NCI-H510A (cell line): Measurements from ENCODE around the gene FCGR2B.
"Not testable (repeated sequence)": the region's sequence is repeated elsewhere in the genome, so short reads cannot be mapped to it uniquely, and the experiment has no call there.

ENCODE experiments used
- DNase-seq: peaks from one replicate; lab custom pipeline; 2025; lab: John Stamatoyannopoulos, UW

Gene FCGR2B

DNA sequence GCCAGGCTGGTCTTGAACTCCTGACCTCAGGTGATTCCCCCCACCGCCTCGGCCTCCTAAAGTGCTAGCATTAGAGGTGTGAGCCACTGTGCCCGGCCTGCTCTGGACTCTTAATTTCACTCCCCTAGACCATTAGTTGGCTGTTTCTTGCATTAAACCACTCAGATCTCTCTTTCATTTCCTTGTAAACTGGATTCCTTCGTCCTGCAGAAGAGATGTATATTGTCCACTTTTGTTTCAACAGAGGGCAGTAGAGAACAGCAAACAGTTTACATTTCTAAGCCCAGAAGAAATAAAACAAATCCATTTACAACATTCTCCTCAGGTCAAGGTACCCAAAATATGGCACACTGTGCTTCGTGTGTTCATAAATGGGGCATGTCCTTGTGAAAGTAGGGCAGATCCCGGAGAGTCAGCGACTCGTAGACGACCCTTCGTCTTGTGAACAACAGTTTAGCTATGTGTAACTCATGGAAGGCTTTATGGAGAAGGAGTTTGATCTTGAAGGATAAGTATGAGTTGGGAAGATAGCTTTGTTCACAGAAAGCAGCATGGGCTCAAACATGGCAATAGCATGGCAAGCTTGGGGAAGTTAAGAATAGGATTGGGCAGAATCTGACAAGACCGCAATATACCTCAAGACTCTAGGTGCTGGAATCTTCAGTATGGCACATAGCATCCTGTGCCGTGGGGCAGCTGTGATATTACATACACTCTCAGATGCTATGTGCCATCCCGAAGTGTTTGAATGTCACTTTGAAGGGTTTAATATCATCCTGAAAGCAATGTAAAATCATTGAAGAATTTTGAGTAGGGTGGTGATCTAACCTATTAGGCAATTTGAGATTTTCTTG is 15.2 kb upstream of the FCGR2B start:
- DNase-seq: not testable (repeated sequence)

- not testable (repeated sequence) for DNase-seq
These were observed 9.4 kb upstream of the FCGR2B start for GRCh38 chr1:161653541-161653940.

DNA sequence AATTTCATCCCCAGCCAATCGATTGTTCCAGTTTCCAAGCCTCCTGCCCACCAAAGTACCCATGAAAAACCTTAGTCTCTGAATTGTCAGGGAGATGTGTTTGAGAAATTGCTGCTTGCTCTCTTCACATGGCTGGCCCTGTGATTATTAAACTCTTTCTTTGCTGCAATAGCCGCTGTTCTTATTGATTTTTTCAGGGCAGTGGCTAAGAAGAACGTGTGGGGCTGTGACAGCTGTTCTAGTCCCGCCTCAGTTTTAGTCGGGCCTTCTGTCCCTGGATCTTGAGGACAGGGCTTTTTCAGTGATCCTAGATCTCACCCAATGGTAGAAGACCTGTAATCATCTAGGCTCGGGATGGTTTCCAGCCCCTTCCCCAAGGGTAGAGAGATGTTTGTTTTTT is 9.0 kb upstream of the FCGR2B start:
- not testable (repeated sequence) for DNase-seq

DNA sequence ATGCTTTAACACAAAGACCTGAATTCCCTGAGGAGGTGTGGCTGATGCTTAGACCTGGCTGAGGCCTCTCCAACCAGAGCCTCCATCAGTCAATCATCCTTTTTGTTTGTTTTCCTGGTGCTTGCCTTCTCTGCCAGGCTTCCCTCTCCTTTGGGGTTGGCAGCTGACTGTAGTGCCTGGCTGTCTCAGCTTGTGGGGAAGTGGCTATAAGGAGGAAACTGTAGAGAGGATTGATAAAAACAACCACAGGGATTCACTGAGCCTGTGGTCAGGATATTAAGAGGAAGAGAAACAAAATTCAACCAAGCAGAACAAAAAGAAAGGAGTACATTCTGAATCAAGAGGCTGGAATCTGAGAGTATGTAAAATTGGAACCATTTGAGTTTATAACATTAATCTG is 4.4 kb upstream of the FCGR2B start:
- DNase-seq: not testable (repeated sequence)

- DNase-seq: not testable (repeated sequence)
These were observed 1.2 kb upstream of the FCGR2B start for GRCh38 chr1:161661660-161662311.

- DNase-seq: not testable (repeated sequence)
These were observed 626 bp downstream of the FCGR2B start for GRCh38 chr1:161663569-161663968.

DNA sequence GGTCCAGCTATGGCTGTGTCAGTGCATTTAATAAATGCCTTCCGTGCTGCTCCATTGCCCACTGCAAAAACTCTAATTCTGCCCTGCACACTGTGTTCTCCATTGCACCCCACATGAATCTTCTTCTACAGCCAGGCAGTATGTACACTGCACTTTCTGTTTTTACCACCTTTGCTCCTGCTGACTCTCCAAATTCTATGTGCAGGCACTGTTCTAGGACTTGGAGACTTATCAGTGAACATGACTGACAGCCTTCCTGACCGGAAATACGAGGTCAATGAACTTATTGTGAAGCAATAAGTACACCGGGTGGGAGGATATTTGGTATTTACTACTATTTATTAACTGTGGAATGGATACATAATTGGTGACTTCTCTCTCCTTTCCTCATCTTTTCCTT is 1.7 kb downstream of the FCGR2B start:
- not testable (repeated sequence) for DNase-seq

GRCh38 chr1:161671045-161672020 is 8.4 kb downstream of the FCGR2B start:
- DNase-seq: not testable (repeated sequence)

DNA sequence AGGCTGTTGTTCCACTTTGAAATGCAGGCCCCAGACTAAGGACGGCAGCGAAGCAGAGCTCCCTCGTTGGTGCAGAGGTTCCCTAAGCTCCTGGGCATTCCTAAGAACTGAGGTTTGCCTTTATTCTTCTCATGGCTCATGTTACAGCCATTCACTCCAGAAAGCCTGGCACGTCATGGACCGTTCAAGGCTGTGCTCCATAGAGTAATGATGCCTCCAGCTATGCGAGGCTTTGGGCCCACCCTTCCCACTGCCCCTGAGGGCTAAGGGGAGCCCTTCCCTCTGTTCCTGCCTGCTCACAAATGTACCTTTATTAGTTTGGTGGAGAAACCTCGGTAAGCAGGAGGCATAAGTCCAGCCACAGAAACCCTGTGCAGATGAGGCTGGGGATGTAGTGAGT is 10.5 kb downstream of the FCGR2B start:
- not testable (repeated sequence) for DNase-seq

DNA sequence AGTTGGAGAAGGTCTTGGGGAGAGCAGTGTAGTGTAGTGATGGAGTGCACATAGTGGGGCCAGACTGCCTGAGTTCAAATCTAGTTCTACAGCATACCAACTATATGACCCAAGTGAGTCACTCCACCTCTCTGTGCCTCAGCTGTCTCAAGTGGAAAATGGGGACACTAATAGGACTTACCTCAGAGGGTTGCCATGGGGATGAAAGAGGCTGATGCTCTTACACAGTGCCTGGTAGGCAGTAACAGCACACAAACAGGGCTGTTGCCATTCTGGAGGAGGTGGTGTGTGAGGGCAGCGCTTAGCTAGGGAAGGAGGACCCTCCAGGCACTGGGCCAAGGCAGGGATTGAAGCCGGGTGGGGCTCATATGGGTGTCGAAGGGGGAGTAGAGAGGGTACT is 11.5 kb downstream of the FCGR2B start:
- DNase-seq: not testable (repeated sequence)

- DNase-seq: not testable (repeated sequence)
These were observed 12.0 kb downstream of the FCGR2B start for GRCh38 chr1:161674908-161675307.

- DNase-seq: no peak
These were observed 13.5 kb downstream of the FCGR2B start for GRCh38 chr1:161676441-161676840.

GRCh38 chr1:161676958-161677689 is 14.2 kb downstream of the FCGR2B start:
- DNase-seq: no peak

- no peak for DNase-seq
These were observed 15.6 kb downstream of the FCGR2B start for GRCh38 chr1:161678500-161678899.

DNA sequence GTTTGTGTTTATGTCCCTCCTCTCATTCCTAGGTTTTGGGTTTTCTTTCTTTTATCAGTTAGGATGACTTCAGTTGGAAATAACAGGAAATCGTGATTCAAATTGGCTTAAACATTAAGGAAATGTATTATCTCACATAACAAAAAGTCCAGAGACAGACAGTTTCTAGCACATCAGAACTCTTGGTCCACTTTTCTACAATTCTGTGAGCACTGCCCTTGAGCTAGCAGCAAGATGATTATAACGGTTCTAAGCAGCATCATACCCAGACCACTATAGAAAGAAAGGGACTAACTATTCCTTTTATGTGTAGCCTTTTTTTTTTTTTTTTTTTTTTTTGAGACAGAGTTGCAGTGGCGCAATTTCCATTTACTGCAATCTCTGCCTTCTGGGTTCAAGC is 18.9 kb downstream of the FCGR2B start:
- DNase-seq: no peak

DNA sequence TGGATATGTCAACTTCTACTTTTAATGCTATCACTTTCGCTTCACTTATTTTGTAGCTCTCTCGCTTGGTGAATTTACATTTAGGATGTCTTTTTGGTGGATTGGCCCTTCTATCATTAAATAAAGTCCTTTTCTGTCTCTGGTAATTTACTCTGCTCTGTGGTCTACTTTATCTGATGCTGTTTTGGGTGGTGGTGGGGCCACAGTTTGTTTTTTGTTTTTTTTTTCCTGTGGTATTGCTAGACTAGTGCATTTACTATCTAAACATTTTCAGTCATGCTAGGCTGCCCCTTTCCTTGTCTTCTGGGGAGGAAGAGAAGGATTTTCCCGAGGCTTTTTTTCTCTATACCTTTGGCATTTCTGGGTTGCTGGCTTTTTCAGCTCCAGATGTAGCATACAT is 26.0 kb downstream of the FCGR2B start:
- DNase-seq: no peak

DNA sequence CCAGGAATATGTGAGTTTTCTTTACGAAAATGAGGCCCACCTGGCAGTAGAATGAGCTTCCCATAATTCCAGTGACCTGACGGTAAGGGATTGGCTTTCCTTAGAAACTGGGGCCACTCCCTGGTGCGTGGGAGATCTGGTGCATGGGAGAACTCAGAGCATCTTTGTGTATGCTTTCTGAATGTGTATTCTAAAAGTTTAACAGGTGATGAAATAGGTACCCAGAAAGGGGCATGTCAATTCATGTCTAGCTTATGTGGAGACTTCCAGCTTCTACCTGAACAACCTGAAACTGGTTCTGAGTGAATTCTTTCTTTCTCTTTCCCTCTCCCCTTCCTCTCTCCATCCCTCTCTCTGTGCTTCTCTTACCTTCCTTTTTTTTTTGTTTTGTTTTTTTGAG is 28.9 kb downstream of the FCGR2B start:
- no peak for DNase-seq

DNA sequence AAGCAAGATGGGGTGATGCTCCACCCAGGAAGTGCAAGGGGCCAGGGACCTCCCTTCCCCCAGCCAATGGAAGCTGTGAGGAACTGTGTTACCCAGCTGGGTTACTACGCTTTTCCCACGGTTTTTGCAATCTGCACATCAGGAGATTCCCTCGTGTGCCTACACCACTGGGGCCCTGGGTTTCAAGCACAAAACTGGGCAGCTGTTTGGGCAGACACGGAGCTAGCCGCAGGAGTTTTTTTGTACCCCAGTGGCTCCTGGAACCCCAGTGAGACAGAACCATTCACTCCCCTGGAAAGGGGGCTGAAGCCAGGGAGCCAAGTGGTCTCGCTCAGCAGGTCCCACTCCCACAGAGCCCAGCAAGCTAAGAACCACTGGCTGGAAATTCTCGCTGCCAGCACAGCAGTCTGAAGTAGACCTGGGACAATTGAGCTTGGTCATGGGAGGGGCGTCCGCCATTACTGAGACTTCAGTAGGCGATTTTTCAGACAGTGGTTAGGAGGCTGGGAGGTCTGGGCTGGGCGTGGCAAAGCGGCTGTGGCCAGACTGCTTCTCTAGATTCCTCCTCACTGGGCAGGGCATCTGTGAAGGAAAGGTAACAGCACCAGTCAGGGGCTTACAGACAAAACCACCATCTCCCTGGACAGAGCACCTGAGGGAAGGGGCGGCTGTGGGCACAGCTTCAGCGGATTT is 30.2 kb downstream of the FCGR2B start:
- not testable (repeated sequence) for DNase-seq

- DNase-seq: not testable (repeated sequence)
These were observed 35.4 kb downstream of the FCGR2B start for GRCh38 chr1:161698302-161698701.

DNA sequence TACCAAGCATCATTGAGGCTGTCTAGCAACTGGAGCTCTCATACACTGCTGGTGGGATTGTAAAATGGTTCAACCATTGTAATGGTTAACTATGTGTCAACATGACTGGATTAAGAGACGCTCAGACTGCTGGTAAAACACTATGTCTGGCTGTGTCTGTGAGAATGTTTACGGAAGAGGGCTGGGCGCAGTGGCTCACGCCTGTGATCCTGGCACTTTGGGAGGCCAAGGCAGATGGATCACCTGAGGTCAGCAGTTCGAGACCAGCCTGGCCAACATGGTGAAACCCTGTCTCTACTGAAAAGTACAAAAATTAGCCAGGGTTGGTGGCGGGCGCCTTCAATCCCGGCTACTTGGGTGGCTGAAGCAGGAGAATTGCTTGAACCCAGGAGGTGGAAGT is 39.3 kb downstream of the FCGR2B start:
- no peak for DNase-seq

DNA sequence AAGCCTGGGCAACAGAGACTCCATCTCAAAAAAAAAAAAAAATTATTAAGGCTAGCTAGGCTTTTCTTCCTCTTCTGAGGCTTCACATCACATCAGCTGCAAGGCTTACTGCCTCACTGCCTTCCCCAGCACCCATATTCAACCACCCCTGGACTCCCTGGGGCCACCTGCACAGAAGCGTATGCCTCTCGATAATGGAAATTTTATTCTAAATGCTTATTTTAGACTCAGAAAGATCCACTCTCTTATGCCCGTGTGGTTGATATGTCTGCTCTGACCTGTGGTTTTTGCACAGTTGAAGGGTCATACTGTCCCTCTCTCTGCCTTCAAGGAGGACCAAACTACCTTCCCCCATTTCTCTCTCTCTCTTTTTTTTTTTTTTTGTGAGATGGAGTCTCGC is 42.6 kb downstream of the FCGR2B start:
- DNase-seq: no peak
